Measurements from ENCODE around the gene ENTPD6. TPM values are rescaled to one million over a fixed set of nuclear protein-coding genes. Genes with fewer than 3 reads are reported as not detected.

The ENTPD6 gene
- polyA plus RNA-seq, 1 experiment = 70.8 TPM

DNA sequence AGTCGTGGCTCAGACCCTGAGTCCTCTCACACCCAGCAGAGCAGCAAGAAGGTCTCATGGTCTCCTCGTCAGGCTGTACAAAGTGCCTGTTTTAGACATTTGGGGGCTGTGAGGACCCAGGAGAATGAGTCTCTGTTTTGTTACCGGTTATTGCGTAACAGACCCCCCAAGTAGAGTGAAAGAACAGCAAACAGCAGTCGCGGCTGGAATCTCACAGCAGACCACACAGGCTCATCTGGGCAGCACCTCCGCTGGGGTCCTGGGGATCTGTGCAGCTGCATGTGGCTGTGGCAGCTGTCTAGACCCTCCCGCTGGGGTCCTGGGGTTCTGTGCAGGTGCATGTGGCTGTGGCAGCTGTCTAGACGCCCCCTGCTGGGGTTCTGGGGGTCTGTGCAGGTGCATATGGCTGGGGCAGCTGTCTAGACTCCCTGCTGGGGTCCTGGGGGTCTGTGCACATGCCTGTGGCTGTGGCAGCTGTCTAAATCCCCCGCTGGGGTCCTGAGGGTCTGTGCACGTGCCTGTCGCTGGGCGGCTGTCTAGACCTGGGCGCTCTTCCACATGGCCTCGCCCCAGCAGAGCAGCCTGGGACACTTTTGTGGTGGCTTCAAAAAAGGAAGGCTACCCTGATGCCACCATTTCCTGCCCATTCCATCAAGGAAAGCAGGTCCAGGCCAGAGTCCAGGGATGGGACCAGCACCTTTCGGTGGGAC lies 24.7 kb downstream of the ENTPD6 start:
- H3K4me3 ChIP-seq (ENCODE audit: low read depth, low read length) = no peak overlapping the region
- H3K36me3 ChIP-seq (ENCODE audit: control insufficient read depth, insufficient read depth, low read length) = peaks cover 20% of the 10 kb centered on the region
- CTCF ChIA-PET = no interaction called here
- no peaks in the 10 kb centered on the region for H3K27me3 ChIP-seq (ENCODE audit: control insufficient read depth, insufficient read depth, low read length)
- POLR2A ChIA-PET = no interaction called here
- TF ChIP-seq, protein P1, sequence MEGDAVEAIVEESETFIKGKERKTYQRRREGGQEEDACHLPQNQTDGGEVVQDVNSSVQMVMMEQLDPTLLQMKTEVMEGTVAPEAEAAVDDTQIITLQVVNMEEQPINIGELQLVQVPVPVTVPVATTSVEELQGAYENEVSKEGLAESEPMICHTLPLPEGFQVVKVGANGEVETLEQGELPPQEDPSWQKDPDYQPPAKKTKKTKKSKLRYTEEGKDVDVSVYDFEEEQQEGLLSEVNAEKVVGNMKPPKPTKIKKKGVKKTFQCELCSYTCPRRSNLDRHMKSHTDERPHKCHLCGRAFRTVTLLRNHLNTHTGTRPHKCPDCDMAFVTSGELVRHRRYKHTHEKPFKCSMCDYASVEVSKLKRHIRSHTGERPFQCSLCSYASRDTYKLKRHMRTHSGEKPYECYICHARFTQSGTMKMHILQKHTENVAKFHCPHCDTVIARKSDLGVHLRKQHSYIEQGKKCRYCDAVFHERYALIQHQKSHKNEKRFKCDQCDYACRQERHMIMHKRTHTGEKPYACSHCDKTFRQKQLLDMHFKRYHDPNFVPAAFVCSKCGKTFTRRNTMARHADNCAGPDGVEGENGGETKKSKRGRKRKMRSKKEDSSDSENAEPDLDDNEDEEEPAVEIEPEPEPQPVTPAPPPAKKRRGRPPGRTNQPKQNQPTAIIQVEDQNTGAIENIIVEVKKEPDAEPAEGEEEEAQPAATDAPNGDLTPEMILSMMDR (IDR thresholded peaks at IDR 0.05; ENCODE audit: insufficient read depth, low read depth, low read length) = peak; percentile 25
- DNase-seq (ENCODE audit: low read depth) = no peak

DNA sequence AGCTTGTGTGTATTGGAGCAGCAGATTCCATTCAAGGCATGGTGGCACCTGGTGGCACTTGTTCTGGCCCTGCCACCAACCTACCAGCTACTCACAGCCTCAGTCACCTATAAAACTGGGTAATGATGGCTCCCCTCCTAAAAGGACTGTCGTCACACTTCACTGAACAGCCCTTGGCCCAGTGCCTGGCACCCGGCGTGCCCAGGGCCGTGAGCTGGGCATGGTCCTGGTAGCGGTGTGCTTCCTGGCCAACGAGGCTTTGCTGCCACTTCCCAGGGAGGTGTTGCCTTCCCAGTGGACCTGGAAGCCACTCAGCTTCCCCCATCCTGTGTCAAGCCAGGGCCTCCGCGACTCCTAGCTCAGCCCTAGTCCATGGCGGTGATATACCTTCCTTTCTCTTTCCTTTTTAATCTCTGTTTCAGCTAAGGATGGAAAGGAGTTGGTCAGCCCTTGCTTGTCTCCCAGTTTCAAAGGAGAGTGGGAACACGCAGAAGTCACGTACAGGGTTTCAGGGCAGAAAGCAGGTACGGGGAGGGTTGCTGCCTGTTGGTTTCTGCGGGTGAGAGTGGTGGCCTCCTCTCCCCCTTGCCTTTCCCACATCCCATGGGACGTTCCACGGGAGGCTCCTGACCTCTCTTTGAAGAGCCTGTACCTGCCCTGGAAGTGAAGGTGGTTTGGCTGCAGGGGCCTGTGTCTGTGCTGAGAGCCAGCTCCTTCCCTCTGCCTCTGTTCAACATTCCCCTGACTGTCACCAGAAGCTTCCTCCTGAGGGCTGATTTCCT lies 25.5 kb downstream of the ENTPD6 start:
- CTCF ChIA-PET = interaction anchor here (1.4 to 1.7 kb wide), 2 partner anchors 14 to 27 kb away, joined by 4 to 5 read pairs; partner anchors contain the start of gene PYGB
- no peak overlapping the region for H3K4me3 ChIP-seq (ENCODE audit: low read depth, low read length)
- H3K27me3 ChIP-seq (ENCODE audit: control insufficient read depth, insufficient read depth, low read length) = no peaks in the 10 kb centered on the region
- peaks cover 21% of the 10 kb centered on the region for H3K36me3 ChIP-seq (ENCODE audit: control insufficient read depth, insufficient read depth, low read length)
- TF ChIP-seq, protein P1 (IDR thresholded peaks at IDR 0.05; ENCODE audit: insufficient read depth, low read depth, low read length) = no peak
- POLR2A ChIA-PET = no interaction called here
- DNase-seq (ENCODE audit: low read depth) = no peak

DNA sequence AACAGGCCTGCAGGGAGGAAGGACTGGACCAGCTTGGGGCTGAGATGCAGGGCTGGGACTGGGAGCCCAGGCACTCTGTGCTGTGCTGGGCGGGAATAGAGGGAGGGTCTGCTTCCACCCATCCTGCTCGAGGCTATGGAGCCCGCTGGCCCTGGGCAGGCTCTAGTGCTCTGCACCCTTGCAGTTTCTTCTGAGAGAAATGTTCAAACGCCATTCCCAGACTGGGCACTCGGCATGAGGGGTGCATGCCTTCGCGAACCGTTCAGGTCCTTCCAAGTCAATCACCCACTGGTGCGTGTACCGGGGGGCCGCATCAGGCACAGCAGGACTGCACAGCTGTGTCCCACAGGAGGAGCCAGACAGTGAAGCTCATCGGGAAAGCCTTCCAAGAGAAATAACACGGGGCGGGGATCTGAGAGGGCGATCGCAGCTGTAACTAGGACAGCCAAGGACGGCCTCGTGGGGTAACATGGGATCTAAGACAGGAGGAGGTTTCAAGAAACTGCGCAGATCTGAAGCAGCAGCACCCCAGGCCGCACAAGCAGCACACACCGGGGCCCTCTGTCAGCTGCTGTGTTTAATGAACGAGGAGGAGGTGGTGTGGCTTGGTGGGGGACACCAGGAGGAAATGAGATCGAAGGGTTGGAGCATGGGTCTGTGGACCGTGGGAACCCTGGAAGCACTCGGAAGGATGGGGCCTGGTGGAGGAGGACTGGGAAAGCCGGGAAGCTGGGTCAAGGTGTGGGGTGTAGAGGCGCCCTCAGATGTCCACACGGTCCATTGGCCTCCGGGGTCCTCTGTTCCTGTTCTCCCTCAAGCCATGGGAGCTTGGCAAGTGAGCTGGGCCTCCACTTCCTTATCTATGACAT lies 26.3 kb downstream of the ENTPD6 start:
- ChIA-PET CTCF (interaction anchor here (1.4 to 1.7 kb wide), 2 partner anchors 15 to 26 kb away, joined by 4 to 5 read pairs; partner anchors contain the start of gene PYGB), POLR2A (no interaction called here)
- H3K4me3 ChIP-seq (ENCODE audit: low read depth, low read length) = no peak overlapping the region
- peaks cover 19% of the 10 kb centered on the region for H3K36me3 ChIP-seq (ENCODE audit: control insufficient read depth, insufficient read depth, low read length)
- H3K27me3 ChIP-seq (ENCODE audit: control insufficient read depth, insufficient read depth, low read length) = no peaks in the 10 kb centered on the region
- DNase-seq (ENCODE audit: low read depth) = no peak
- TF ChIP-seq, protein P1 (IDR thresholded peaks at IDR 0.05; ENCODE audit: insufficient read depth, low read depth, low read length) = no peak

DNA sequence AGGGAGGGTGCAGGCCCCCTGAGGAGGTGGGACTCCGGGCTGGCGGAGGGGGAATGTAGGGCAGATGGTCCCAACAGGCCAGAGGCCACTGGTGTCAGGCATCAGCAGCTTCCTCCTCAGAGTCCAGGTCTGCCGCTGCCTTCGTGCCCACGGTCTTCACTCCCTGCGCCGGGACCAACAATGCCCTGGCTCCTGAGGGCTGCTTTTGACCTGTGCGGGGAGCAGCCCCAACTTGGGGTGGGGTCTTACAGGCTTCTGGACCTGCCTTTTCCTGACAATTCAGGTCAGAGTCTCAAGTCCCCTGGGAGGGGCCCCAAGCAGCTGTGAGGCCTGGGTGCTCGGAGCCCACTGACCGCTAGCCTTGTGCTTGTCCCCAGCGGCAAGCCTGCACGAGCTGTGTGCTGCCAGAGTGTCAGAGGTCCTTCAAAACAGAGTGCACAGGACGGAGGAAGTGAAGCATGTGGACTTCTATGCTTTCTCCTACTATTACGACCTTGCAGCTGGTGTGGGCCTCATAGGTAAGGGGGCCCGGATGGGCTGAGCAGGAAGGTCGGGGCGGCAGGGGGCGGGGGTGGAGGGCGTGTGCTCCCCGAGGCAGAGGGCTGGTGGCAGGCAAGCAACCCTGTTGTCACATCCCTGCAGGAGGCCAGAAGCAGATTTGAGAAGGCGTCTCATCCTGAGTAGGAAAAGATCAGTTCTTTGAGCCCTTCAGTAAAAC lies 27.1 kb downstream of the ENTPD6 start:
- peaks cover 15% of the 10 kb centered on the region for H3K36me3 ChIP-seq (ENCODE audit: control insufficient read depth, insufficient read depth, low read length)
- POLR2A ChIA-PET = no interaction called here

More for the DNA sequence above, 27.1 kb downstream of the ENTPD6 start:
- TF ChIP-seq, protein P1 (IDR thresholded peaks at IDR 0.05; ENCODE audit: insufficient read depth, low read depth, low read length) = no peak
- no peak for DNase-seq (ENCODE audit: low read depth)
- H3K4me3 ChIP-seq (ENCODE audit: low read depth, low read length) = no peak overlapping the region
- CTCF ChIA-PET = interaction anchor here (1.7 kb wide), 1 partner anchor 15 kb away, joined by 5 read pairs; no protein-coding TSS in a partner anchor
- no peaks in the 10 kb centered on the region for H3K27me3 ChIP-seq (ENCODE audit: control insufficient read depth, insufficient read depth, low read length)
